Loucy (cell line): ENCODE results near the gene SAP30L.

Source experiments
- H2AFZ ChIP-seq: fragments of 200-600 bp; sonication (generic); 2 replicates; pipeline ENCODE4 v1.6.0; 2016; ENCODE audit warnings: antibody characterized with exemption, mild to moderate bottlenecking, low read length, moderate library complexity
- H3F3A ChIP-seq: fragments of 200-600 bp; 2 replicates; pipeline ENCODE4 v1.6.0; 2016; ENCODE audit warnings: antibody characterized with exemption, low read depth, mild to moderate bottlenecking
- H3K27me3 ChIP-seq: fragments of 200-600 bp; sonication (generic); 2 replicates; pipeline ENCODE4 v1.6.1; 2014; ENCODE audit warnings: low read length, mild to moderate bottlenecking; ENCODE audit not compliant: insufficient read depth, poor library complexity, severe bottlenecking
- H3K36me3 ChIP-seq: fragments of 200-600 bp; sonication (generic); 2 replicates; pipeline ENCODE4 v1.6.1; 2016; ENCODE audit warnings: low read length; ENCODE audit not compliant: insufficient read depth
- H3K4me1 ChIP-seq: fragments of 200-600 bp; sonication (generic); 2 replicates; pipeline ENCODE4 v1.5.1; 2014; ENCODE audit warnings: low read length, mild to moderate bottlenecking; ENCODE audit not compliant: insufficient read depth, poor library complexity, severe bottlenecking
- H3K4me2 ChIP-seq: fragments of 200-600 bp; sonication (generic); 2 replicates; pipeline ENCODE4 v1.6.0; 2014; ENCODE audit warnings: antibody characterized with exemption, low read length, low read depth, mild to moderate bottlenecking; ENCODE audit not compliant: poor library complexity, severe bottlenecking
- H3K4me3 ChIP-seq: fragments of 200-600 bp; sonication (generic); 2 replicates; pipeline ENCODE4 v1.5.1; 2014; ENCODE audit warnings: low read length, mild to moderate bottlenecking, mixed read lengths; ENCODE audit not compliant: poor library complexity, severe bottlenecking
- H3K79me2 ChIP-seq: fragments of 200-600 bp; sonication (generic); 2 replicates; pipeline ENCODE4 v1.6.1; 2014; ENCODE audit warnings: low read length; ENCODE audit not compliant: insufficient read depth
- H3K9ac ChIP-seq: fragments of 200-600 bp; sonication (generic); 2 replicates; pipeline ENCODE4 v1.6.0; 2014; ENCODE audit warnings: mild to moderate bottlenecking, low read depth, low read length, moderate library complexity; ENCODE audit not compliant: poor library complexity, severe bottlenecking
- H3K9me2 ChIP-seq: fragments of 200-600 bp; sonication (generic); replicated peaks from 2 replicates; pipeline ENCODE4 v1.6.1; 2016; ENCODE audit warnings: low read depth, low read length, mixed read lengths
- H3K9me3 ChIP-seq: fragments of 200-600 bp; sonication (generic); 2 replicates; pipeline ENCODE4 v1.6.1; 2014; ENCODE audit warnings: mild to moderate bottlenecking, antibody characterized with exemption, low read length, low read depth; ENCODE audit not compliant: insufficient read depth
- H4K20me1 ChIP-seq: fragments of 200-600 bp; sonication (generic); 2 replicates; pipeline ENCODE4 v1.6.0; 2014; ENCODE audit warnings: antibody characterized with exemption, low read length, mild to moderate bottlenecking; ENCODE audit not compliant: insufficient read depth, poor library complexity, severe bottlenecking
- CTCF ChIP-seq: fragments of 200-600 bp; sonication (generic); conservative IDR thresholded peaks from 2 replicates; pipeline ENCODE4 v1.5.1; 2014; ENCODE audit warnings: mild to moderate bottlenecking, antibody characterized with exemption, low read length
- EZH2phosphoT487 ChIP-seq: fragments of 200-600 bp; IDR thresholded peaks from 2 replicates; pipeline ENCODE4 v1.6.1; 2018; ENCODE audit warnings: antibody characterized with exemption, mild to moderate bottlenecking, moderate library complexity, borderline replicate concordance

SAP30L gene

GRCh38 chr5:154476354-154477205, 30.8 kb downstream of the SAP30L start:
- no peaks in the 10 kb centered on the region for H3K9me2 ChIP-seq
- no peak overlapping the region for H3K4me2 ChIP-seq
- no peak overlapping the region for H2AFZ ChIP-seq
- no peaks in the 10 kb centered on the region for H3K9me3 ChIP-seq
- TF ChIP-seq CTCF: no peak
- no peak for TF ChIP-seq EZH2phosphoT487
- no peaks in the 10 kb centered on the region for H3K27me3 ChIP-seq
- no peaks in the 10 kb centered on the region for H3K79me2 ChIP-seq
- no peaks in the 10 kb centered on the region for H4K20me1 ChIP-seq
- H3K9ac ChIP-seq: no peak overlapping the region
- no peaks in the 10 kb centered on the region for H3F3A ChIP-seq
- H3K36me3 ChIP-seq: no peaks in the 10 kb centered on the region
- no peaks in the 10 kb centered on the region for H3K4me1 ChIP-seq
- H3K4me3 ChIP-seq: no peak overlapping the region

GRCh38 chr5:154477382-154478223, 31.8 kb downstream of the SAP30L start:
- H3K9ac ChIP-seq: no peak overlapping the region
- H4K20me1 ChIP-seq: no peaks in the 10 kb centered on the region
- H3K4me2 ChIP-seq: no peak overlapping the region
- no peaks in the 10 kb centered on the region for H3K36me3 ChIP-seq
- no peaks in the 10 kb centered on the region for H3F3A ChIP-seq
- no peaks in the 10 kb centered on the region for H3K9me3 ChIP-seq
- no peaks in the 10 kb centered on the region for H3K79me2 ChIP-seq
- H3K9me2 ChIP-seq: no peaks in the 10 kb centered on the region
- no peak overlapping the region for H2AFZ ChIP-seq
- H3K4me3 ChIP-seq: no peak overlapping the region
- no peaks in the 10 kb centered on the region for H3K4me1 ChIP-seq
- no peaks in the 10 kb centered on the region for H3K27me3 ChIP-seq
- no peak for TF ChIP-seq EZH2phosphoT487
- TF ChIP-seq CTCF: no peak

GRCh38 chr5:154478224-154478565, 32.4 kb downstream of the SAP30L start, which contains the start of gene HAND1:
HAND1 (minus strand) TSS chr5:154478227; CDS start chr5:154478008, 219 bp downstream.
- Histone ChIP-seq H3K4me1 (no peaks in the 10 kb centered on the region), H3F3A (no peaks in the 10 kb centered on the region), H3K9ac (no peak within 1 kb of the TSS), H2AFZ (no peak within 1 kb of the TSS), H3K36me3 (no peaks in the 10 kb centered on the region), H4K20me1 (no peaks in the 10 kb centered on the region), H3K79me2 (no peaks in the 10 kb centered on the region), H3K9me3 (no peaks in the 10 kb centered on the region), H3K4me3 (no peak within 1 kb of the TSS), H3K9me2 (no peaks in the 10 kb centered on the region), H3K4me2 (no peak within 1 kb of the TSS), H3K27me3 (no peaks in the 10 kb centered on the region)
- TF ChIP-seq EZH2phosphoT487: no peak
- no peak for TF ChIP-seq CTCF
